ENCODE data around the gene MAG.

- TF ChIP-seq CTCF (IDR thresholded peaks at IDR 0.05): no peak
- TF ChIP-seq POLR2A (IDR thresholded peaks at IDR 0.05): no peak
Observed at GRCh38 chr19:35284153-35285094, 7.5 kb upstream of the MAG start.

Data from thyroid gland (tissue), 4 donors.